HCT116 (cell line): ENCODE measurements around the gene RUVBL1. TPM values are rescaled to one million over a fixed set of nuclear protein-coding genes. Genes with fewer than 3 reads are reported as not detected.
A peak's percentile ranks its signal among the peaks of the same experiment; 100 is the strongest.

ENCODE experiments used
- ATAC-seq: fragments of 200-7000 bp; cut with Tn5 transposase; 2 replicates; pipeline ENCODE4 v1.9.1; 2020; ENCODE audit warnings: mild to moderate bottlenecking, moderate library complexity
- BruUV-seq: library from RNA; stranded (reverse); fragments of 400-500 nt; replicated peaks from 2 replicates; lab custom pipeline; 2021; lab: Mats Ljungman, UMichigan
- CTCF ChIA-PET: fragments of 300-600 bp; sonication (Branson Sonifier 250); formaldehyde crosslinking; loops from one replicate; lab custom pipeline; 2021; ENCODE audit warnings: antibody characterized with exemption; lab: Charles Lee
- POLR2A ChIA-PET: fragments of 300-600, 350-600 bp; sonication (Branson Sonifier 250); formaldehyde crosslinking; loops from one replicate; lab custom pipeline; 2021; ENCODE audit warnings: antibody characterized with exemption; lab: Charles Lee
- RAD21 ChIA-PET, 2 experiments: fragments of 300-600 bp; sonication (Branson Sonifier 250); formaldehyde crosslinking; loops; one replicate each; lab custom pipeline; 2023; ENCODE audit warnings: low total read pairs in 2 of 2; ENCODE audit not compliant: uncharacterized antibody in 2 of 2, unreplicated experiment in 2 of 2, low non-redundant PET in 1 of 2; lab: Charles Lee
- DNase-seq: peaks from one replicate; pipeline ENCODE4 v3.0.0-alpha.2; 2010; ENCODE audit warnings: low read depth, low spot score
- H2AFZ ChIP-seq: fragments of 200-600 bp; shearing (Covaris generic), sonication (generic); 2 replicates; pipeline ENCODE4 v1.6.1; 2017; ENCODE audit warnings: low read depth, mixed run types, mixed read lengths, antibody characterized with exemption, low read length; ENCODE audit not compliant: poor library complexity, severe bottlenecking
- H3K27ac ChIP-seq: 2 replicates; pipeline ENCODE4 v1.5.1; 2012; ENCODE audit warnings: low read depth, low read length
- H3K27me3 ChIP-seq: fragments of 200-600 bp; sonication (generic); 2 replicates; pipeline ENCODE4 v1.6.1; 2016; ENCODE audit warnings: mixed run types, low read length, mixed read lengths; ENCODE audit not compliant: insufficient read depth
- H3K36me3 ChIP-seq, 2 experiments: fragments of 200-500 bp in 1 of 2; fragments of 200-600 bp in 1 of 2; sonication (Bioruptor generic) in 1 of 2; sonication (generic) in 1 of 2; 2 replicates each; pipeline versions ENCODE4 v1.5.1 to v1.6.1; 2014 to 2016; ENCODE audit warnings: low read length in 2 of 2, inconsistent platforms in 1 of 2, mixed read lengths in 1 of 2, mixed run types in 1 of 2; ENCODE audit not compliant: insufficient read depth in 2 of 2, control insufficient read depth in 1 of 2
- H3K4me1 ChIP-seq, 2 experiments: fragments of 200-600 bp in 1 of 2; sonication (generic) in 1 of 2; 2 replicates each; pipeline versions ENCODE4 v1.5.1 to v1.6.1; 2012 to 2017; ENCODE audit warnings: low read length in 2 of 2, inconsistent platforms in 1 of 2, mild to moderate bottlenecking in 1 of 2, mixed read lengths in 1 of 2, mixed run types in 1 of 2, moderate library complexity in 1 of 2; ENCODE audit not compliant: insufficient read depth in 2 of 2, control insufficient read depth in 1 of 2
- H3K4me2 ChIP-seq: fragments of 200-600 bp; sonication (generic); 2 replicates; pipeline ENCODE4 v1.6.1; 2017; ENCODE audit warnings: mixed run types, low read length, mixed read lengths
- H3K4me3 ChIP-seq, 2 experiments: fragments of 200-600 bp in 1 of 2; sonication (generic) in 1 of 2; replicated peaks in 1 of 2; 2 replicates each; pipeline ENCODE4 v1.5.1; 2011 to 2016; ENCODE audit warnings: low read length in 2 of 2, control low read depth in 1 of 2, low read depth in 1 of 2, mild to moderate bottlenecking in 1 of 2, mixed read lengths in 1 of 2, mixed run types in 1 of 2
- H3K79me2 ChIP-seq: fragments of 200-600 bp; sonication (generic); 2 replicates; pipeline ENCODE4 v1.6.1; 2017; ENCODE audit warnings: mild to moderate bottlenecking, mixed run types, low read length, moderate library complexity, mixed read lengths; ENCODE audit not compliant: insufficient read depth
- H3K9ac ChIP-seq: fragments of 200-600 bp; sonication (generic); 2 replicates; pipeline ENCODE4 v1.6.1; 2016; ENCODE audit warnings: low read length, mixed read lengths
- H3K9me2 ChIP-seq: fragments of 200-600 bp; sonication (generic), shearing (Covaris generic); 2 replicates; pipeline ENCODE4 v1.6.1; 2017; ENCODE audit warnings: mixed run types, mild to moderate bottlenecking, moderate library complexity; ENCODE audit not compliant: insufficient read depth
- H3K9me3 ChIP-seq, 2 experiments: fragments of 200-500 bp in 1 of 2; fragments of 200-600 bp in 1 of 2; sonication (Bioruptor generic) in 1 of 2; sonication (generic) in 1 of 2; 2 replicates each; pipeline ENCODE4 v1.6.1; 2014 to 2017; ENCODE audit warnings: low read length in 2 of 2, mixed read lengths in 2 of 2, inconsistent platforms in 1 of 2, low read depth in 1 of 2, mild to moderate bottlenecking in 1 of 2, mixed run types in 1 of 2, moderate library complexity in 1 of 2; ENCODE audit not compliant: control insufficient read depth in 1 of 2, insufficient read depth in 1 of 2
- H4K20me1 ChIP-seq: fragments of 200-600 bp; sonication (generic), shearing (Covaris generic); 2 replicates; pipeline ENCODE4 v1.6.1; 2017; ENCODE audit warnings: mixed run types, mild to moderate bottlenecking, moderate library complexity; ENCODE audit not compliant: insufficient read depth
- CBX3 ChIP-seq: IDR thresholded peaks from 2 replicates; pipeline ENCODE4 v1.6.1; 2012; ENCODE audit warnings: low read depth
- ELF1 ChIP-seq: IDR thresholded peaks from 2 replicates; pipeline ENCODE4 v1.6.1; 2012; ENCODE audit warnings: low read depth, borderline replicate concordance
- EZH2 ChIP-seq: fragments of 200-600 bp; sonication (generic); IDR thresholded peaks from 2 replicates; pipeline ENCODE4 v1.6.1; 2017; ENCODE audit warnings: antibody characterized with exemption, mixed run types
- EZH2phosphoT487 ChIP-seq: fragments of 200-600 bp; IDR thresholded peaks from 2 replicates; pipeline ENCODE4 v1.6.1; 2018; ENCODE audit warnings: antibody characterized with exemption, borderline replicate concordance
- FOSL1 ChIP-seq: IDR thresholded peaks from 2 replicates; pipeline ENCODE4 v1.6.1; 2012; ENCODE audit warnings: low read depth
- JUND ChIP-seq: IDR thresholded peaks from 2 replicates; pipeline ENCODE4 v1.6.1; 2012
- POLR2A ChIP-seq: IDR thresholded peaks from 2 replicates; pipeline ENCODE4 v1.7.0; 2011; ENCODE audit warnings: borderline replicate concordance; ENCODE audit not compliant: insufficient read depth, insufficient read length; ENCODE audit errors: extremely low read depth
- POLR2AphosphoS5 ChIP-seq: IDR thresholded peaks from 2 replicates; pipeline ENCODE4 v1.6.1; 2011; ENCODE audit warnings: mild to moderate bottlenecking, low read depth, low read length, moderate library complexity
- SIN3A ChIP-seq: IDR thresholded peaks from 2 replicates; pipeline ENCODE4 v1.6.1; 2012; ENCODE audit warnings: low read depth
- SRF ChIP-seq: IDR thresholded peaks from 2 replicates; pipeline ENCODE4 v1.6.1; 2012; ENCODE audit warnings: low read depth
- YY1 ChIP-seq: IDR thresholded peaks from 2 replicates; pipeline ENCODE4 v1.6.1; 2011; ENCODE audit warnings: low read length, low read depth, moderate library complexity, mild to moderate bottlenecking; ENCODE audit not compliant: insufficient replicate concordance; ENCODE audit errors: extremely low read depth
- ZFX ChIP-seq: fragments of 450-650 bp; IDR thresholded peaks from 2 replicates; pipeline ENCODE4 v1.6.1; 2017
- ZNF274 ChIP-seq: fragments of 200-500 bp; sonication (Bioruptor generic); IDR thresholded peaks from 2 replicates; pipeline ENCODE4 v1.6.1; 2014; ENCODE audit warnings: mild to moderate bottlenecking, low read depth, low read length, inconsistent platforms
- intact Hi-C: fragments of 100-400 bp; cut with micrococcal nuclease; formaldehyde crosslinking; loops from 2 replicates; pipeline ENCODE4 v1.10.0; 2022
- total RNA-seq: library from RNA; stranded (reverse); gene quantifications from one replicate; pipeline ENCODE4 v1.2.1, GENCODE V29; 2021; ENCODE audit not compliant: unreplicated experiment
- TF ChIP-seq, protein P1 (sequence below): IDR thresholded peaks from 2 replicates; pipeline ENCODE4 v1.6.1; 2011; ENCODE audit warnings: mild to moderate bottlenecking, low read length, moderate library complexity; ENCODE audit not compliant: insufficient replicate concordance; ENCODE audit errors: extremely low read depth
- TF ChIP-seq, protein P2 (sequence below): IDR thresholded peaks from 2 replicates; pipeline ENCODE4 v1.6.1; 2012

Gene RUVBL1
- total RNA-seq, 1 experiment from 2014 or later: 129 TPM

DNA sequence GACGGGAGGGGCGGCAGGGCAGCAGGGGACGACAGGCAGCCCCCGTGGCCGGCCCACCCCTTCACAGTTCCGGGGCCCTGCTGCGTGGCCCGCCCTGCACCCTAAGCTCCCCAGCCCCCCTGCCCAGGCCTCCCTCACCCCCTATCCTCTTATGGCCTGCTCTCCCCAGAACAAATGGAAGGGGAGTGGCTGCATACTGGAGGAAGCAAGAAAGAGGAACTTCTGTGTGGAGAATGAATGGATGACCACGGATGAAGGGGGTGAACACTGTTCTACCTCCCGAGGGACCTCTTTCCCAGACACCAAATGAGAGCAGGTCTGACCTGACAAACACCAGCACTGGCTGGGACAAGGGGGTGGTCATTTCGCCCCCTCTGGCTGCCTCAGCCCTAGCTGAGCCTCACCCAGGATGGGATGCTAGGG lies 46.4 kb downstream of the RUVBL1 start:
- CTCF ChIA-PET: no interaction called here

GRCh38 chr3:128076483-128077201 lies 47.0 kb downstream of the RUVBL1 start:
- ATAC-seq: no peak
- ChIA-PET CTCF (interaction anchor here (1.6 kb wide), 3 partner anchors 11 to 57 kb away, joined by 4 to 9 read pairs (median 6); no protein-coding TSS in a partner anchor), RAD21 (no interaction called here), POLR2A (no interaction called here)
- no peaks in the 10 kb centered on the region for H3K27me3 ChIP-seq
- H3K9me2 ChIP-seq: no peaks in the 10 kb centered on the region
- no peak overlapping the region for H2AFZ ChIP-seq
- BruUV-seq: no TSS peak
- no peak overlapping the region; the same call in 1 of the 2 replicates for H3K27ac ChIP-seq
- no peaks in the 10 kb centered on the region for H4K20me1 ChIP-seq
- H3K4me2 ChIP-seq: no peak overlapping the region
- no peak for DNase-seq
- no peak overlapping the region for H3K4me3 ChIP-seq
- H3K79me2 ChIP-seq: peaks cover 35% of the 10 kb centered on the region
- H3K4me1 ChIP-seq: peaks cover 9 to 27% of the 10 kb centered on the region in 2 experiments
- no peak overlapping the region for H3K9ac ChIP-seq
- H3K9me3 ChIP-seq: no peaks in the 10 kb centered on the region
- intact Hi-C loops: no loop called here
- H3K36me3 ChIP-seq: peaks cover 16 to 56% of the 10 kb centered on the region in 2 experiments
- TF ChIP-seq EZH2phosphoT487 (no peak), POLR2AphosphoS5 (no peak), FOSL1 (no peak), POLR2A (no peak), CBX3 (no peak), SRF (no peak), ZFX (no peak), JUND (no peak), YY1 (no peak)
- TF ChIP-seq, protein P1, sequence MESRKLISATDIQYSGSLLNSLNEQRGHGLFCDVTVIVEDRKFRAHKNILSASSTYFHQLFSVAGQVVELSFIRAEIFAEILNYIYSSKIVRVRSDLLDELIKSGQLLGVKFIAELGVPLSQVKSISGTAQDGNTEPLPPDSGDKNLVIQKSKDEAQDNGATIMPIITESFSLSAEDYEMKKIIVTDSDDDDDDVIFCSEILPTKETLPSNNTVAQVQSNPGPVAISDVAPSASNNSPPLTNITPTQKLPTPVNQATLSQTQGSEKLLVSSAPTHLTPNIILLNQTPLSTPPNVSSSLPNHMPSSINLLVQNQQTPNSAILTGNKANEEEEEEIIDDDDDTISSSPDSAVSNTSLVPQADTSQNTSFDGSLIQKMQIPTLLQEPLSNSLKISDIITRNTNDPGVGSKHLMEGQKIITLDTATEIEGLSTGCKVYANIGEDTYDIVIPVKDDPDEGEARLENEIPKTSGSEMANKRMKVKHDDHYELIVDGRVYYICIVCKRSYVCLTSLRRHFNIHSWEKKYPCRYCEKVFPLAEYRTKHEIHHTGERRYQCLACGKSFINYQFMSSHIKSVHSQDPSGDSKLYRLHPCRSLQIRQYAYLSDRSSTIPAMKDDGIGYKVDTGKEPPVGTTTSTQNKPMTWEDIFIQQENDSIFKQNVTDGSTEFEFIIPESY: no peak
- TF ChIP-seq, protein P2, sequence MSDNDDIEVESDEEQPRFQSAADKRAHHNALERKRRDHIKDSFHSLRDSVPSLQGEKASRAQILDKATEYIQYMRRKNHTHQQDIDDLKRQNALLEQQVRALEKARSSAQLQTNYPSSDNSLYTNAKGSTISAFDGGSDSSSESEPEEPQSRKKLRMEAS: no peak

More for the DNA sequence above, 46.4 kb downstream of the RUVBL1 start:
- H3K27me3 ChIP-seq: no peaks in the 10 kb centered on the region
- H3K9me2 ChIP-seq: no peaks in the 10 kb centered on the region
- H3K4me3 ChIP-seq: no peak overlapping the region
- intact Hi-C loops: no loop called here
- peaks cover 15 to 51% of the 10 kb centered on the region in 2 experiments for H3K36me3 ChIP-seq
- POLR2A ChIA-PET: no interaction called here
- H3K27ac ChIP-seq: 0 out of 2 replicates have a peak overlapping the region, but pooled peaks have one; percentile 8
- H3K4me1 ChIP-seq: peaks cover 9 to 27% of the 10 kb centered on the region in 2 experiments
- peaks cover 29% of the 10 kb centered on the region for H3K79me2 ChIP-seq
- no peaks in the 10 kb centered on the region for H4K20me1 ChIP-seq
- no peak overlapping the region for H3K4me2 ChIP-seq
- TF ChIP-seq EZH2 (no peak), ZNF274 (no peak), ZFX (no peak), FOSL1 (no peak), ELF1 (no peak), SIN3A (no peak)
- TF ChIP-seq, protein P1: no peak
- no peak overlapping the region for H2AFZ ChIP-seq
- H3K9ac ChIP-seq: no peak overlapping the region
- H3K9me3 ChIP-seq: no peaks in the 10 kb centered on the region
- BruUV-seq: no TSS peak
- no peak for DNase-seq
- RAD21 ChIA-PET: no interaction called here
- ATAC-seq: no peak
